Left lung (tissue), 10 donors: Measurements from ENCODE around the gene EPHB1. TPM values are rescaled to one million over a fixed set of nuclear protein-coding genes. Genes with fewer than 3 reads are reported as not detected.

Experiments used
- ATAC-seq: fragments of 200-7000 bp; cut with Tn5 transposase; one replicate; pipeline ENCODE4 v1.9.1; 2020; ENCODE audit warnings: moderate library complexity
- DNase-seq, 4 donors: peaks; one replicate each; pipeline ENCODE4 v3.0.0-alpha.2; 2013 to 2020
- H3K27ac ChIP-seq, 2 donors: fragments of 200-600 bp; sonication (generic) in 1 of 2; one replicate each; pipeline versions ENCODE4 v1.5.0 to v1.8.0; 2020 to 2021
- H3K27me3 ChIP-seq, 2 donors: fragments of 200-600 bp; sonication (generic) in 1 of 2; one replicate each; pipeline versions ENCODE4 v1.5.0 to v1.8.0; 2020 to 2021
- H3K36me3 ChIP-seq, 2 donors: fragments of 200-600 bp; sonication (generic) in 1 of 2; one replicate each; pipeline versions ENCODE4 v1.5.0 to v1.8.0; 2020 to 2021
- H3K4me1 ChIP-seq, 2 donors: fragments of 200-600 bp; one replicate each; pipeline ENCODE4 v1.8.0; 2021
- H3K4me3 ChIP-seq, 2 donors: fragments of 200-600 bp; sonication (generic) in 1 of 2; one replicate each; pipeline versions ENCODE4 v1.5.0 to v1.8.0; 2020 to 2021; ENCODE audit warnings: mild to moderate bottlenecking in 1 of 2
- H3K9me3 ChIP-seq, 2 donors: fragments of 200-600 bp; sonication (generic) in 1 of 2; one replicate each; pipeline versions ENCODE4 v1.5.0 to v1.8.0; 2020 to 2021
- intact Hi-C, 2 donors: fragments of 100-400 bp; cut with DNase I; formaldehyde crosslinking; loops; one replicate each; pipeline versions ENCODE4 v1.11.2 to v1.14.2; 2022
- polyA plus RNA-seq, 6 donors: library from polyadenylated mRNA; unstranded; fragments of 120-200 nt; gene quantifications; one replicate each; pipeline ENCODE4 v1.2.1, GENCODE V29; 2013; ENCODE audit not compliant: insufficient read length in 6 of 6
- total RNA-seq, 2 donors: library from RNA; stranded (reverse); fragmentation: NEBNext Ultra II Directional; extraction: Animal tissue kit (Norgen Biotek cat#: 25700); gene quantifications; one replicate each; pipeline ENCODE4 v1.2.1, GENCODE V29; 2021
- TF ChIP-seq, protein P1 (sequence below), 2 donors: fragments of 200-600 bp; sonication (generic) in 1 of 2; IDR thresholded peaks; one replicate each; pipeline versions ENCODE4 v1.5.0 to v1.8.0; 2021; ENCODE audit warnings: antibody characterized with exemption in 2 of 2
- donor health status: DM: no; HTN: yes; CAD: no.
- donor health status: DM: no; HTN: no; CAD: no.

Gene EPHB1
- total and polyA plus RNA-seq, 8 donors: 1.1 to 4.3 (median 2.7) TPM

DNA sequence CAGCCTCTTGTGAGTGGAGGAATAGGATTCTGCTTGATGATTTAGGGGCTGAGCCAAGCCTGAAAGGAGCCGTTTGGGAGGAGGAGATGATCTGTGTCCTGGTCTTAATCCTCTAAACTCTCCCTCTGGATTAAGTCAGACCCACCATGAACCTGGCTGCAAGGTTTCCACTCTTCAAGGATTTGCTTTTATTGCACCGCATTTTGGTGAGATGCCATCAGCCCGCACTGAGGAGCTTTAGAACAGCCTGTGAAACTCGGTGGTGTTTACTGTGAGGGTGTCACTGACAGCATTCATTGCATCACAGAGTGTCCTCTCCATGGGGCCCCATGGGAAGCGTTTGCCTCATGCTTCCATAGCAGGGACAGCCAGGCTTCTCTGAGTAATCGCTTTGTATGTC, 59.2 kb downstream of the EPHB1 start:
- DNase-seq (no peak), ATAC-seq (no peak)
- no peaks in the 10 kb centered on the region for H3K36me3 ChIP-seq
- TF ChIP-seq, protein P1, sequence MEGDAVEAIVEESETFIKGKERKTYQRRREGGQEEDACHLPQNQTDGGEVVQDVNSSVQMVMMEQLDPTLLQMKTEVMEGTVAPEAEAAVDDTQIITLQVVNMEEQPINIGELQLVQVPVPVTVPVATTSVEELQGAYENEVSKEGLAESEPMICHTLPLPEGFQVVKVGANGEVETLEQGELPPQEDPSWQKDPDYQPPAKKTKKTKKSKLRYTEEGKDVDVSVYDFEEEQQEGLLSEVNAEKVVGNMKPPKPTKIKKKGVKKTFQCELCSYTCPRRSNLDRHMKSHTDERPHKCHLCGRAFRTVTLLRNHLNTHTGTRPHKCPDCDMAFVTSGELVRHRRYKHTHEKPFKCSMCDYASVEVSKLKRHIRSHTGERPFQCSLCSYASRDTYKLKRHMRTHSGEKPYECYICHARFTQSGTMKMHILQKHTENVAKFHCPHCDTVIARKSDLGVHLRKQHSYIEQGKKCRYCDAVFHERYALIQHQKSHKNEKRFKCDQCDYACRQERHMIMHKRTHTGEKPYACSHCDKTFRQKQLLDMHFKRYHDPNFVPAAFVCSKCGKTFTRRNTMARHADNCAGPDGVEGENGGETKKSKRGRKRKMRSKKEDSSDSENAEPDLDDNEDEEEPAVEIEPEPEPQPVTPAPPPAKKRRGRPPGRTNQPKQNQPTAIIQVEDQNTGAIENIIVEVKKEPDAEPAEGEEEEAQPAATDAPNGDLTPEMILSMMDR (IDR thresholded peaks at IDR 0.05): no peak
- H3K9me3 ChIP-seq: no peaks in the 10 kb centered on the region
- H3K27me3 ChIP-seq: no peaks in the 10 kb centered on the region
- no peak overlapping the region for H3K27ac ChIP-seq
- no peaks in the 10 kb centered on the region for H3K4me1 ChIP-seq
- no peak overlapping the region for H3K4me3 ChIP-seq
- intact Hi-C loops: no loop called here

GRCh38 chr3:134857356-134857755, 62.3 kb downstream of the EPHB1 start:
- Histone ChIP-seq H3K27me3 (no peaks in the 10 kb centered on the region), H3K27ac (no peak overlapping the region), H3K4me1 (no peaks in the 10 kb centered on the region), H3K9me3 (no peaks in the 10 kb centered on the region), H3K4me3 (no peak overlapping the region), H3K36me3 (no peaks in the 10 kb centered on the region)
- ATAC-seq (no peak), DNase-seq (no peak)
- intact Hi-C loops: no loop called here
- TF ChIP-seq, protein P1 (IDR thresholded peaks at IDR 0.05): no peak

DNA sequence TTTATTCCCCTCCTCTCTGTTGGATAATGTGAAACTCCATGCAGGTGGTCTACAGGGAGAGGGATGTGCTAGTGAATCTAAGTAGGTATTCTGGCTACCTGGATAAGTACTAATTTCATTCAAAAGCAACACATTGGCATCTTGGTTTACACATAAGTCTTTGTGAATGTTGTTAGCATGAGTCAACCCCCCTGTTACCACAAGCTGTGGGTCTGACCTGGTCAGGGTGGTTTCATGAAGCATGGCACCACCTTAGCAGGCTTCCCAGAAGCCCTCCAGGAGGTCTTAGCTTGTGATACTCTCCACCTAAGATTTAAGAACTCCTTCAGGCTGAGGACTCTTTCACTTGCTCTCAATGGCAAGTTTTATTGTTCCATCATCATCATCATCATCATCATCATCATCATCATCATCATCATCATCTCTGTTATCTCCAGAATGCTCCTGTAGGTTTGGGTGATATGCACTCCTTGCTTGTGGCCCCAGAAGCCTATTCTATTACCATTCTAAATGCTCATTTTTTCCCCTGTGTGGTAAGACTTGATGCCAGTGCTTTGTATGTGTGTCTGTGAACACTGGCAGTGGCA, 62.8 kb downstream of the EPHB1 start:
- Histone ChIP-seq H3K4me1 (no peaks in the 10 kb centered on the region), H3K27me3 (no peaks in the 10 kb centered on the region), H3K36me3 (no peaks in the 10 kb centered on the region), H3K27ac (no peak overlapping the region), H3K4me3 (no peak overlapping the region), H3K9me3 (no peaks in the 10 kb centered on the region)
- intact Hi-C loops: no loop called here
- no peak for ATAC-seq
- TF ChIP-seq, protein P1 (IDR thresholded peaks at IDR 0.05): no peak
- DNase-seq: no peak

- DNase-seq (no peak), ATAC-seq (no peak)
- Histone ChIP-seq H3K4me1 (no peaks in the 10 kb centered on the region), H3K27ac (no peak overlapping the region), H3K27me3 (no peaks in the 10 kb centered on the region), H3K36me3 (no peaks in the 10 kb centered on the region), H3K9me3 (no peaks in the 10 kb centered on the region), H3K4me3 (no peak overlapping the region)
- intact Hi-C loops: no loop called here
- TF ChIP-seq, protein P1 (IDR thresholded peaks at IDR 0.05): no peak
Measured at GRCh38 chr3:134858441-134859035, 63.5 kb downstream of the EPHB1 start.

DNA sequence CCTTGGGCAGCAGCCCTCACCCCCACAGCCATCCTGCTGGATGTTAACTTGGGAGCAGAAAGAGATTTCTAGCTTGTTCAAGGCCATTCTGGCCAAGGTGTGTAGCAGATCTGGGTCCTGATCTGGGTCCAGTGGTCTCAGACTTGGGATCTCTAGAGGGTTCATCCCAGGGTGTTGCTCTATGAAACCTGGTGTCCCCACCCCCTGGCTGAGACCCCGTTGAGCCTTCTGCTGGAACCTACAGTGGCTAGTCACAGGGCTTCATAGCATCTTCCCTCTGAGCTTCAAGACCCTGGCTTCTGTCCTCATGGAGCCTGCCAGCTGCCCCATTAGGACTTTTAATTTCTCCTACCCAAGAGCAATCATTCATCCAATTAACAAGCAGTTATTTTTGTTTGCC, 64.3 kb downstream of the EPHB1 start:
- H3K9me3 ChIP-seq: no peaks in the 10 kb centered on the region
- peaks cover 0 to 3% of the 10 kb centered on the region in 2 donors for H3K4me1 ChIP-seq
- H3K36me3 ChIP-seq: no peaks in the 10 kb centered on the region
- ATAC-seq: no peak
- intact Hi-C loops: no loop called here
- no peaks in the 10 kb centered on the region for H3K27me3 ChIP-seq
- H3K27ac ChIP-seq: no peak overlapping the region
- no peak for DNase-seq
- TF ChIP-seq, protein P1 (IDR thresholded peaks at IDR 0.05): no peak
- H3K4me3 ChIP-seq: no peak overlapping the region
